HCT116 (cell line): ENCODE data around the gene KIAA1671. TPM values are rescaled to one million over a fixed set of nuclear protein-coding genes. Genes with fewer than 3 reads are reported as not detected.

Source experiments
- ATAC-seq: fragments of 200-7000 bp; cut with Tn5 transposase; 2 replicates; pipeline ENCODE4 v1.9.1; 2020; ENCODE audit warnings: mild to moderate bottlenecking, moderate library complexity
- BruUV-seq: library from RNA; stranded (reverse); fragments of 400-500 nt; replicated peaks from 2 replicates; lab custom pipeline; 2021; lab: Mats Ljungman, UMichigan
- CTCF ChIA-PET: fragments of 300-600 bp; sonication (Branson Sonifier 250); formaldehyde crosslinking; loops from one replicate; lab custom pipeline; 2021; ENCODE audit warnings: antibody characterized with exemption; lab: Charles Lee
- POLR2A ChIA-PET: fragments of 300-600, 350-600 bp; sonication (Branson Sonifier 250); formaldehyde crosslinking; loops from one replicate; lab custom pipeline; 2021; ENCODE audit warnings: antibody characterized with exemption; lab: Charles Lee
- RAD21 ChIA-PET, 2 experiments: fragments of 300-600 bp; sonication (Branson Sonifier 250); formaldehyde crosslinking; loops; one replicate each; lab custom pipeline; 2023; ENCODE audit warnings: low total read pairs in 2 of 2; ENCODE audit not compliant: uncharacterized antibody in 2 of 2, unreplicated experiment in 2 of 2, low non-redundant PET in 1 of 2; lab: Charles Lee
- DNase-seq: peaks from one replicate; pipeline ENCODE4 v3.0.0-alpha.2; 2010; ENCODE audit warnings: low read depth, low spot score
- H2AFZ ChIP-seq: fragments of 200-600 bp; shearing (Covaris generic), sonication (generic); 2 replicates; pipeline ENCODE4 v1.6.1; 2017; ENCODE audit warnings: low read depth, mixed run types, mixed read lengths, antibody characterized with exemption, low read length; ENCODE audit not compliant: poor library complexity, severe bottlenecking
- H3K27ac ChIP-seq: 2 replicates; pipeline ENCODE4 v1.5.1; 2012; ENCODE audit warnings: low read depth, low read length
- H3K27me3 ChIP-seq: fragments of 200-600 bp; sonication (generic); 2 replicates; pipeline ENCODE4 v1.6.1; 2016; ENCODE audit warnings: mixed run types, low read length, mixed read lengths; ENCODE audit not compliant: insufficient read depth
- H3K36me3 ChIP-seq, 2 experiments: fragments of 200-500 bp in 1 of 2; fragments of 200-600 bp in 1 of 2; sonication (Bioruptor generic) in 1 of 2; sonication (generic) in 1 of 2; 2 replicates each; pipeline versions ENCODE4 v1.5.1 to v1.6.1; 2014 to 2016; ENCODE audit warnings: low read length in 2 of 2, inconsistent platforms in 1 of 2, mixed read lengths in 1 of 2, mixed run types in 1 of 2; ENCODE audit not compliant: insufficient read depth in 2 of 2, control insufficient read depth in 1 of 2
- H3K4me1 ChIP-seq, 2 experiments: fragments of 200-600 bp in 1 of 2; sonication (generic) in 1 of 2; 2 replicates each; pipeline versions ENCODE4 v1.5.1 to v1.6.1; 2012 to 2017; ENCODE audit warnings: low read length in 2 of 2, inconsistent platforms in 1 of 2, mild to moderate bottlenecking in 1 of 2, mixed read lengths in 1 of 2, mixed run types in 1 of 2, moderate library complexity in 1 of 2; ENCODE audit not compliant: insufficient read depth in 2 of 2, control insufficient read depth in 1 of 2
- H3K4me2 ChIP-seq: fragments of 200-600 bp; sonication (generic); 2 replicates; pipeline ENCODE4 v1.6.1; 2017; ENCODE audit warnings: mixed run types, low read length, mixed read lengths
- H3K4me3 ChIP-seq, 2 experiments: fragments of 200-600 bp in 1 of 2; sonication (generic) in 1 of 2; replicated peaks in 1 of 2; 2 replicates each; pipeline ENCODE4 v1.5.1; 2011 to 2016; ENCODE audit warnings: low read length in 2 of 2, control low read depth in 1 of 2, low read depth in 1 of 2, mild to moderate bottlenecking in 1 of 2, mixed read lengths in 1 of 2, mixed run types in 1 of 2
- H3K79me2 ChIP-seq: fragments of 200-600 bp; sonication (generic); 2 replicates; pipeline ENCODE4 v1.6.1; 2017; ENCODE audit warnings: mild to moderate bottlenecking, mixed run types, low read length, moderate library complexity, mixed read lengths; ENCODE audit not compliant: insufficient read depth
- H3K9ac ChIP-seq: fragments of 200-600 bp; sonication (generic); 2 replicates; pipeline ENCODE4 v1.6.1; 2016; ENCODE audit warnings: low read length, mixed read lengths
- H3K9me2 ChIP-seq: fragments of 200-600 bp; sonication (generic), shearing (Covaris generic); 2 replicates; pipeline ENCODE4 v1.6.1; 2017; ENCODE audit warnings: mixed run types, mild to moderate bottlenecking, moderate library complexity; ENCODE audit not compliant: insufficient read depth
- H3K9me3 ChIP-seq, 2 experiments: fragments of 200-500 bp in 1 of 2; fragments of 200-600 bp in 1 of 2; sonication (Bioruptor generic) in 1 of 2; sonication (generic) in 1 of 2; 2 replicates each; pipeline ENCODE4 v1.6.1; 2014 to 2017; ENCODE audit warnings: low read length in 2 of 2, mixed read lengths in 2 of 2, inconsistent platforms in 1 of 2, low read depth in 1 of 2, mild to moderate bottlenecking in 1 of 2, mixed run types in 1 of 2, moderate library complexity in 1 of 2; ENCODE audit not compliant: control insufficient read depth in 1 of 2, insufficient read depth in 1 of 2
- H4K20me1 ChIP-seq: fragments of 200-600 bp; sonication (generic), shearing (Covaris generic); 2 replicates; pipeline ENCODE4 v1.6.1; 2017; ENCODE audit warnings: mixed run types, mild to moderate bottlenecking, moderate library complexity; ENCODE audit not compliant: insufficient read depth
- CBX3 ChIP-seq: IDR thresholded peaks from 2 replicates; pipeline ENCODE4 v1.6.1; 2012; ENCODE audit warnings: low read depth
- CTCF ChIP-seq, 3 experiments: fragments of 200-600 bp in 1 of 3; sonication (generic) in 1 of 3; IDR thresholded peaks in 2 of 3; conservative IDR thresholded peaks in 1 of 3; 2 replicates each; pipeline ENCODE4 v1.5.1; 2012 to 2017; ENCODE audit warnings: low read depth in 2 of 3, low read length in 2 of 3, antibody characterized with exemption in 1 of 3, borderline replicate concordance in 1 of 3, control low read depth in 1 of 3, mild to moderate bottlenecking in 1 of 3, mixed read lengths in 1 of 3, mixed run types in 1 of 3, moderate library complexity in 1 of 3; ENCODE audit not compliant: insufficient read depth in 1 of 3
- ELF1 ChIP-seq: IDR thresholded peaks from 2 replicates; pipeline ENCODE4 v1.6.1; 2012; ENCODE audit warnings: low read depth, borderline replicate concordance
- EZH2 ChIP-seq: fragments of 200-600 bp; sonication (generic); IDR thresholded peaks from 2 replicates; pipeline ENCODE4 v1.6.1; 2017; ENCODE audit warnings: antibody characterized with exemption, mixed run types
- EZH2phosphoT487 ChIP-seq: fragments of 200-600 bp; IDR thresholded peaks from 2 replicates; pipeline ENCODE4 v1.6.1; 2018; ENCODE audit warnings: antibody characterized with exemption, borderline replicate concordance
- FOSL1 ChIP-seq: IDR thresholded peaks from 2 replicates; pipeline ENCODE4 v1.6.1; 2012; ENCODE audit warnings: low read depth
- MAX ChIP-seq: IDR thresholded peaks from 2 replicates; pipeline ENCODE4 v1.6.1; 2012
- POLR2A ChIP-seq: IDR thresholded peaks from 2 replicates; pipeline ENCODE4 v1.7.0; 2011; ENCODE audit warnings: borderline replicate concordance; ENCODE audit not compliant: insufficient read depth, insufficient read length; ENCODE audit errors: extremely low read depth
- POLR2AphosphoS5 ChIP-seq: IDR thresholded peaks from 2 replicates; pipeline ENCODE4 v1.6.1; 2011; ENCODE audit warnings: mild to moderate bottlenecking, low read depth, low read length, moderate library complexity
- SP1 ChIP-seq: IDR thresholded peaks from 2 replicates; pipeline ENCODE4 v1.6.1; 2012; ENCODE audit warnings: low read depth
- SRF ChIP-seq: IDR thresholded peaks from 2 replicates; pipeline ENCODE4 v1.6.1; 2012; ENCODE audit warnings: low read depth
- TCF7L2 ChIP-seq: IDR thresholded peaks from 2 replicates; pipeline ENCODE4 v1.7.0; 2011; ENCODE audit warnings: borderline replicate concordance, inconsistent platforms; ENCODE audit not compliant: insufficient read depth, insufficient read length; ENCODE audit errors: extremely low read depth
- ZBTB33 ChIP-seq: IDR thresholded peaks from 2 replicates; pipeline ENCODE4 v1.6.1; 2011; ENCODE audit warnings: mild to moderate bottlenecking, low read length, moderate library complexity; ENCODE audit not compliant: insufficient replicate concordance; ENCODE audit errors: extremely low read depth
- intact Hi-C: fragments of 100-400 bp; cut with micrococcal nuclease; formaldehyde crosslinking; loops from 2 replicates; pipeline ENCODE4 v1.10.0; 2022
- total RNA-seq: library from RNA; stranded (reverse); gene quantifications from one replicate; pipeline ENCODE4 v1.2.1, GENCODE V29; 2021; ENCODE audit not compliant: unreplicated experiment

Gene KIAA1671
- total RNA-seq, 1 experiment from 2014 or later: 36.8 TPM

DNA sequence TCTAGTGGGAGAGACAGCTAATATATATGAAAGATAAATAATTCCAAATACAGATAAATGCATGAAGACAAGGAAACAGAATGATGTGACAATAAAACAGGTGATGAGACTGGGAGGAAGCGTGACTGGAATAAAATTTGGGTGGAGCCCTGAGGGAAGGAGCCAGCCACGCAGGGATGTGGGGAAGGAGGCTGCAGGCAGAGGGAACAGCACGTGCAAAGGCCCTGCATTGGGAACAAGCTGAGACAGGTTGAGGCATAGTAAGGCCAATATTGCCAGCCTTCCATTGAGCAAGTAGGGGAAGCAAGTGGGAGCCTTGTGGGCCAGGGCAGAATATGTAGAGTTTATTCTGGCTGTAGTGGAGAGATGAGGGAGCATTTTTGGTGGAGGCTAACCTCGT lies 139.6 kb downstream of the KIAA1671 start:
- H3K79me2 ChIP-seq: no peaks in the 10 kb centered on the region
- no peak for ATAC-seq
- no peaks in the 10 kb centered on the region for H3K9me2 ChIP-seq
- no peak for TF ChIP-seq EZH2phosphoT487
- TF ChIP-seq ZBTB33: no peak
- TF ChIP-seq SRF: no peak
- TF ChIP-seq MAX: no peak
- no peak for TF ChIP-seq ELF1
- H3K4me1 ChIP-seq: no peaks in the 10 kb centered on the region
- ChIA-PET RAD21 (no interaction called here), CTCF (no interaction called here), POLR2A (no interaction called here)
- H3K9me3 ChIP-seq: no peaks in the 10 kb centered on the region
- H3K4me3 ChIP-seq: no peak overlapping the region
- H2AFZ ChIP-seq: no peak overlapping the region
- no peaks in the 10 kb centered on the region for H3K27me3 ChIP-seq
- no peak for DNase-seq
- no peak overlapping the region for H3K9ac ChIP-seq
- BruUV-seq: no TSS peak
- no peaks in the 10 kb centered on the region for H4K20me1 ChIP-seq
- H3K36me3 ChIP-seq: no peaks in the 10 kb centered on the region
- no peak overlapping the region for H3K4me2 ChIP-seq
- intact Hi-C loops: no loop called here
- H3K27ac ChIP-seq: no peak overlapping the region

DNA sequence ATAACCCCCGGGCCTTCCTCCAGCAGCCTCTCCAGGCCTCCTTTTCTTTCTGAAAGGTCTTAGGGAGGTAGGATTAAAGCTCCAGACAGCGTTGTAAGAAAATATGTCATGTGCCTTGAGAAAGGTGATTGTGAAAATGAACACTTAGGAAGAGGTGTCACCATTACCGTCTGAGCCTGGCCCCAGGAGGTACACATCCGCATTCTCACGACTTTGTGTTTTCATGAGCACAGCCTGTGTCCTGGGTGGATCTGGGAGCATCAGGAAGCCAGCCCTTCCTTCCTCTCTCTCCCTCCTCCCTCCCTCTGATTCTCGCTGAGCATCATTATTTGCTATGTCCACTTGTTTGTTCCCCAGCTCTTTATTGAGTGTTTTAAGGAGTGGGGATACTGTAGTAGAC lies 142.1 kb downstream of the KIAA1671 start:
- Histone ChIP-seq H3K79me2 (no peaks in the 10 kb centered on the region), H3K4me2 (no peak overlapping the region), H3K27me3 (no peaks in the 10 kb centered on the region), H3K36me3 (no peaks in the 10 kb centered on the region), H3K9me3 (no peaks in the 10 kb centered on the region), H3K9me2 (no peaks in the 10 kb centered on the region), H3K4me3 (no peak overlapping the region), H3K4me1 (no peaks in the 10 kb centered on the region), H4K20me1 (no peaks in the 10 kb centered on the region), H3K9ac (no peak overlapping the region), H3K27ac (no peak overlapping the region), H2AFZ (no peak overlapping the region)
- no TSS peak for BruUV-seq
- ATAC-seq: no peak
- ChIA-PET POLR2A (no interaction called here), RAD21 (no interaction called here), CTCF (no interaction called here)
- intact Hi-C loops: no loop called here
- no peak for DNase-seq
- TF ChIP-seq TCF7L2 (no peak), CBX3 (no peak), CTCF (IDR thresholded peaks at IDR 0.05 in 2 of 3, conservative IDR thresholded peaks at IDR 0.05 in 1 of 3; ENCODE audit: borderline replicate concordance in 1 of 3, insufficient read depth in 1 of 3, low read depth in 2 of 3, low read length in 2 of 3) (no peak), EZH2 (no peak), POLR2A (no peak), ZBTB33 (no peak), POLR2AphosphoS5 (no peak), FOSL1 (no peak), SP1 (no peak), EZH2phosphoT487 (no peak), SRF (no peak)
